ENCODE results near the gene KLHL30. TPM values are rescaled to one million over a fixed set of nuclear protein-coding genes. Genes with fewer than 3 reads are reported as not detected.

Gene KLHL30
- total RNA-seq, 2 donors from 2014 or later, result 0.07 to 0.13 TPM

DNA sequence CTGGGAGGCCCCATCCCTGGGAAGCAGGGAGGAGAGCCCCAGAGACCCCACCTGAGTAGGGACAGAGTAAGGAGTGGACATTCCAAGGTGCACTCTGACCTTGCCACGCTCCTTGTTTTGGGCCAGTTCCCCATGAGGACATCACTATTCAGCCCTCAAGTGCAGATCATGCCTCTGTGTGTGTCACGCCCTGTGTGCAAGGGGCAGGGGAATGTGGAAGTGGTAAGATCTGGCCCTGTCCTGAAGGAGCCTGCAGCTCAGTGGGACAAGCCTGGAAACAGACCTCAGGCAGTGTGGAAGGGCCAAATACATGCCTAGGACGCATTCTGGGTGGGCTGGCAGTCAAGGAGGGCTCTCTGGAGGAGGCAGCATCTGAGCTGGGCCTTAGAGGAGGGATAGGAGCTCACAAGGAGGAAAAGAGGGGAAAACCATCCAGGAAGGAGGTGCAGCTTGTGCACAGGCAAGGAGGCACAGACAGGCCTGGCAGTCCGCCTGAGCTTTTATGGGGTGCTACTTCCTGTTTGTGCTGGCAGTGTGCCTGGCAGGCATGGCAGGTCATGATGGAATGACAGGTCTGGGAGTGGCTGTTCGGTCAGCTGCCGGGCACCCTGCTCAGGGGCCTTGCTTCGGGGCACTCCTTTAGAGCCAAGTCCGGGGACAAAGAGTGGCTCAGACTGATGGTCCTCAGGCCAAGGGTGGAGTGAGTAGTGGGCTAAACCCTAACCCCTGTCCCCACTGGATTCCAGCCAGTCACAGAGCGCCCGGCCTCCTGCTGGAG, 3.3 kb downstream of the KLHL30 start:
- Histone ChIP-seq H3K9ac (ENCODE audit: low read depth in 2 of 2, low read length in 2 of 2) (no peak overlapping the region), H3K27me3 (no peaks in the 10 kb centered on the region), H3K4me3 (no peak overlapping the region), H3K36me3 (no peaks in the 10 kb centered on the region), H3K27ac (no peak overlapping the region), H3K4me1 (peaks cover 7% of the 10 kb centered on the region), H3K9me3 (no peaks in the 10 kb centered on the region)
- peak; percentile 94 for DNase-seq
- intact Hi-C loops (cut with DNase I), result no loop called here
- TF ChIP-seq, protein P1, sequence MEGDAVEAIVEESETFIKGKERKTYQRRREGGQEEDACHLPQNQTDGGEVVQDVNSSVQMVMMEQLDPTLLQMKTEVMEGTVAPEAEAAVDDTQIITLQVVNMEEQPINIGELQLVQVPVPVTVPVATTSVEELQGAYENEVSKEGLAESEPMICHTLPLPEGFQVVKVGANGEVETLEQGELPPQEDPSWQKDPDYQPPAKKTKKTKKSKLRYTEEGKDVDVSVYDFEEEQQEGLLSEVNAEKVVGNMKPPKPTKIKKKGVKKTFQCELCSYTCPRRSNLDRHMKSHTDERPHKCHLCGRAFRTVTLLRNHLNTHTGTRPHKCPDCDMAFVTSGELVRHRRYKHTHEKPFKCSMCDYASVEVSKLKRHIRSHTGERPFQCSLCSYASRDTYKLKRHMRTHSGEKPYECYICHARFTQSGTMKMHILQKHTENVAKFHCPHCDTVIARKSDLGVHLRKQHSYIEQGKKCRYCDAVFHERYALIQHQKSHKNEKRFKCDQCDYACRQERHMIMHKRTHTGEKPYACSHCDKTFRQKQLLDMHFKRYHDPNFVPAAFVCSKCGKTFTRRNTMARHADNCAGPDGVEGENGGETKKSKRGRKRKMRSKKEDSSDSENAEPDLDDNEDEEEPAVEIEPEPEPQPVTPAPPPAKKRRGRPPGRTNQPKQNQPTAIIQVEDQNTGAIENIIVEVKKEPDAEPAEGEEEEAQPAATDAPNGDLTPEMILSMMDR (IDR thresholded peaks at IDR 0.05), result no peak

DNA sequence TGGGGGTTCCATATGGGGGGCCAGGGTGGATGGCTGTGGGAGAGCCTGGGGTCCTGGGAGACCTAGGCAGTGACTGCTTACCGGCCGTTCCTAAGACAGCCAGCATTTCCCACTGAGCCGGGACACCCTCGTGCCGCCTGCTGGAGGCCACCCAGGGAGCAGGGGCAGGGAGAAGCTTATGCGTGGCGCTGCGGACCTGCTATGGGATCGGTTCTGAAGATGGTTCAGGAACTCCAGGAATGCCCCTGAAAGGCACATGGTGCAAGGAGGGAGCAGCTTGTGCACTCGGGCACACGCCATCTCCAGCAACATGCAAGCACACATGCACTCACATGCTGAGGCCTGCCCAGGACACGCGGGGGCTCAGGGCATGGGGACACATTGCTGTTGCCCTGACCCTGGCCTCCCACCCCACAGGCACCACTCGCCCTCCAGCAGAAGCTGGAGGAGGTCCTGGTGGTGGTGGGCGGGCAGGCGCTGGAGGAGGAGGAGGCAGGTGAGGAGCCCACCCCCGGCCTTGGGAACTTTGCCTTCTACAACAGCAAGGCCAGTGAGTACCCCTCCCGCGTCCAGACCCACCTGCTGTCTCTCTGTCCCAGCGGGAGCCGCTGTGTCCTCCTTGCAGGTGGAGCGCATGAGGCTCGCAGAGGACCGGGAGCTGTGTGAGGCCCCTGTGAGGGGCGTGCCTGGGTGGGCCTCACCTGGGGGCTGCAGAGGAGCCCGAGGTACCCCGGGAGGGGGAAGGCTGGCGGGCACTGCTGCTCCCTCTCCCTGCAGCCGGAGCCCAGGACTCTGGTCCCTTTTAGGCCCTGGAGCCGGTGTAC, 4.1 kb downstream of the KLHL30 start:
- H3K36me3 ChIP-seq, result no peaks in the 10 kb centered on the region
- H3K4me1 ChIP-seq, result peaks cover 7% of the 10 kb centered on the region
- TF ChIP-seq, protein P1 (IDR thresholded peaks at IDR 0.05), result no peak
- H3K9ac ChIP-seq (ENCODE audit: low read depth in 2 of 2, low read length in 2 of 2), result no peak overlapping the region
- H3K27ac ChIP-seq, result no peak overlapping the region
- no peaks in the 10 kb centered on the region for H3K27me3 ChIP-seq
- no peaks in the 10 kb centered on the region for H3K9me3 ChIP-seq
- intact Hi-C loops (cut with DNase I), result no loop called here
- no peak for DNase-seq
- no peak overlapping the region for H3K4me3 ChIP-seq

DNA sequence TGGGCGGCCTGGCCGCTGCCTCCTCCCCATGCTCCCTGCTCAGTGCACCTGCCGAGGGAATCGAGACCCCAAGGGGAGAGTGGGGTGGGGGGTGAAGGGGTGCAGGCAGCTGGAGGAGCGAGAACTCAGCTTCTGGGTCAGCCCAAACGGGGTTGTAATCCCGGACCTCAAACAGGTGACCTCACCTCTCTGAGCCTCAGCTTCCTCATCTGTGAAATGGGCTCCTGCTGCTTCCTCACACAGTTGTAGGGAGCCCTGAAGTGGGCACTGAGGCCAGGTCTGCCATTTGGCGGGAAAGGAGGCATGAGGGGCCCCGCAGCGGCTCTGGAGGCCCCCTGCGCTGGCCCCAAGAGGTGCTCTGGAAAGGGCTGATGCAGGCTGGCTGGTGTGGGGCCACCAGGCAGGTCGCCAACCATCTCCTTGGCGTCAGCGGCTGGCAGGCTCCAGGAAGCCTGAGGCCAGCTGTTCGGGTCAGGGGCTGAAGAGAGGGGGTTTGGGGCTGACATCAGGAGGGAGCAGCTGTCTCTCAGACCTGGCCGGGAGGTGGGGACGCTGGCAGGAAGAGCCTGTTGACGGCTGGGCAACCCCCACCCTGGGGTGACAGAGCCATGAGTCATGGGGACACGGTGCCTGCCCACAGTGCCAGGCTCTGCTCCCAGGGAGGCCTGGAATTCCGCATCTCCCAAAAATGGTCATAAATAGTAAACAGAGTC, 4.9 kb downstream of the KLHL30 start:
- DNase-seq, result no peak
- Histone ChIP-seq H3K27ac (no peak overlapping the region), H3K27me3 (no peaks in the 10 kb centered on the region), H3K4me1 (peaks cover 7% of the 10 kb centered on the region), H3K9me3 (no peaks in the 10 kb centered on the region), H3K36me3 (no peaks in the 10 kb centered on the region), H3K9ac (ENCODE audit: low read depth in 2 of 2, low read length in 2 of 2) (no peak overlapping the region), H3K4me3 (no peak overlapping the region)
- TF ChIP-seq, protein P1 (IDR thresholded peaks at IDR 0.05), result no peak
- intact Hi-C loops (cut with DNase I), result no loop called here

DNA sequence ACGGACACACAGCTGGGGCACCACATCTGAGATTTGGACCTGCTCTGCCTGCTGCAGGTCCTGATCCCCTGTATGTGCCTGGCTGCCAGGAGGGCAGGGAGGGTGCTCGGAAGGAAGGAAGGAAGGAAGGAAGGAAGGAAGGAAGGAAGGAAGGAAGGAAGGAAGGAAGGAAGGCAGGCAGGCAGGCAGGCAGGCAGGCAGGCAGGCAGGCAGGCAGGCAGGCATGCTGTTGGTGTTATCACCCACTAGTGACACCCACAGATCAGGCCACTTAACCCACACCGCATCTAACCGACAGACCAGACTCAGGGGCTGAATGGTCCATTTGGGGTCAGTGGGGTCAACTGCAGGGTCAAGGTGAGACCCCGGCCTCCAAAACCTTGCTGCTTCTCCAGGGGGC, 5.8 kb downstream of the KLHL30 start:
- H3K4me3 ChIP-seq, result no peak overlapping the region
- TF ChIP-seq, protein P1 (IDR thresholded peaks at IDR 0.05), result no peak
- H3K9me3 ChIP-seq, result no peaks in the 10 kb centered on the region
- H3K9ac ChIP-seq (ENCODE audit: low read depth in 2 of 2, low read length in 2 of 2), result no peak overlapping the region
- H3K4me1 ChIP-seq, result peaks cover 7% of the 10 kb centered on the region
- no peaks in the 10 kb centered on the region for H3K27me3 ChIP-seq
- no peaks in the 10 kb centered on the region for H3K36me3 ChIP-seq
- no peak for DNase-seq
- H3K27ac ChIP-seq, result no peak overlapping the region
- intact Hi-C loops (cut with DNase I), result no loop called here

DNA sequence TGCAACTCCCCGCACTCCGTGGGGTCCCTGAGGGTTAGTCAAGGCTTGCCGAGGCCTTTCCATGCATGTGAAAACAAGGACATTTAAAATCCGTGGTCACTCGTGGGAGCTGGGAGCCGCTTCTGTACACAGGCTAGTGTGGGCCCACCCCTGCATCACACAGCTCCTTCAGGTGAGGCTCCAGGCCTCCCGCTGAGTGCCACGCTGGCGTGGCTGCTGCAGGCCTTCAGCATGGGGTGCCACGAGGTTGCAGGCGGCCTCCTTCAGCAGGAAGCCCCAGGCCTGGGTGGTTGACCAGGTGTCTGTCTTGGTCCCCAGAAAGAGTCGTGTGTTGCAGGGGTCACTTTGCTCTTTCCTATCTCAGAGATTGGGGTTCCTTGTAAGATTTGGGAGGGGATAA, 6.6 kb downstream of the KLHL30 start:
- H3K4me3 ChIP-seq, result no peak overlapping the region
- H3K27me3 ChIP-seq, result no peaks in the 10 kb centered on the region
- H3K27ac ChIP-seq, result no peak overlapping the region
- no peak for DNase-seq
- no peaks in the 10 kb centered on the region for H3K9me3 ChIP-seq
- H3K4me1 ChIP-seq, result peaks cover 7% of the 10 kb centered on the region
- no peak overlapping the region for H3K9ac ChIP-seq (ENCODE audit: low read depth in 2 of 2, low read length in 2 of 2)
- intact Hi-C loops (cut with DNase I), result no loop called here
- no peaks in the 10 kb centered on the region for H3K36me3 ChIP-seq
- TF ChIP-seq, protein P1 (IDR thresholded peaks at IDR 0.05), result no peak

All from colonic mucosa (tissue), 4 donors.